GM21390 (cell line): Measurements from ENCODE around the gene PSMD9.
"Not testable (repeated sequence)": the region's sequence is repeated elsewhere in the genome, so short reads cannot be mapped to it uniquely, and the experiment has no call there.

Experiments used
- ATAC-seq: cut with Tn5 transposase; IDR thresholded peaks from one replicate; pipeline ENCODE4 v1.9.1; 2021; ENCODE audit not compliant: unreplicated experiment

The PSMD9 gene

GRCh38 chr12:121872546-121873215 lies 15.9 kb upstream of the PSMD9 start:
- no peak for ATAC-seq

- ATAC-seq, result no peak
These were observed 15.4 kb upstream of the PSMD9 start for GRCh38 chr12:121873216-121873569.

GRCh38 chr12:121874071-121874470 lies 14.5 kb upstream of the PSMD9 start:
- ATAC-seq, result no peak

GRCh38 chr12:121875582-121875981 lies 13.0 kb upstream of the PSMD9 start:
- no peak for ATAC-seq

- ATAC-seq, result not testable (repeated sequence)
These were observed 12.5 kb upstream of the PSMD9 start for GRCh38 chr12:121876080-121876447.

- ATAC-seq, result no peak
These were observed 5.3 kb upstream of the PSMD9 start for GRCh38 chr12:121883315-121883660.

GRCh38 chr12:121885129-121885528 lies 3.5 kb upstream of the PSMD9 start:
- not testable (repeated sequence) for ATAC-seq

- ATAC-seq, result no peak
These were observed 510 bp upstream of the PSMD9 start for GRCh38 chr12:121888083-121888477.

GRCh38 chr12:121889274-121889624 lies 659 bp downstream of the PSMD9 start:
- ATAC-seq, result no peak

- ATAC-seq, result not testable (repeated sequence)
These were observed 1.1 kb downstream of the PSMD9 start for GRCh38 chr12:121889661-121890060.

GRCh38 chr12:121892673-121893561 lies 4.3 kb downstream of the PSMD9 start:
- no peak for ATAC-seq

- no peak for ATAC-seq
These were observed 5.4 kb downstream of the PSMD9 start for GRCh38 chr12:121893961-121894460.

GRCh38 chr12:121894633-121895032 lies 6.0 kb downstream of the PSMD9 start:
- no peak for ATAC-seq

GRCh38 chr12:121898287-121898686 lies 9.7 kb downstream of the PSMD9 start:
- no peak for ATAC-seq

- ATAC-seq, result no peak
These were observed 11.0 kb downstream of the PSMD9 start for GRCh38 chr12:121899590-121899989.

GRCh38 chr12:121903202-121903601 lies 14.6 kb downstream of the PSMD9 start:
- ATAC-seq, result no peak

- ATAC-seq, result no peak
These were observed 17.2 kb downstream of the PSMD9 start for GRCh38 chr12:121905746-121906145.

GRCh38 chr12:121908702-121909101 lies 20.1 kb downstream of the PSMD9 start:
- ATAC-seq, result no peak

GRCh38 chr12:121911824-121912585 lies 23.4 kb downstream of the PSMD9 start:
- ATAC-seq, result no peak

GRCh38 chr12:121915841-121916321 lies 27.3 kb downstream of the PSMD9 start:
- ATAC-seq, result no peak

GRCh38 chr12:121916719-121917118 lies 28.1 kb downstream of the PSMD9 start:
- no peak for ATAC-seq
